Measurements from ENCODE around the gene RTN4RL1. TPM values are rescaled to one million over a fixed set of nuclear protein-coding genes. Genes with fewer than 3 reads are reported as not detected.

RTN4RL1 gene
- polyA plus RNA-seq (2013, experiment 1 of 2), result 0.30 TPM
- polyA plus RNA-seq (2013, experiment 2 of 2), result 0.57 TPM

DNA sequence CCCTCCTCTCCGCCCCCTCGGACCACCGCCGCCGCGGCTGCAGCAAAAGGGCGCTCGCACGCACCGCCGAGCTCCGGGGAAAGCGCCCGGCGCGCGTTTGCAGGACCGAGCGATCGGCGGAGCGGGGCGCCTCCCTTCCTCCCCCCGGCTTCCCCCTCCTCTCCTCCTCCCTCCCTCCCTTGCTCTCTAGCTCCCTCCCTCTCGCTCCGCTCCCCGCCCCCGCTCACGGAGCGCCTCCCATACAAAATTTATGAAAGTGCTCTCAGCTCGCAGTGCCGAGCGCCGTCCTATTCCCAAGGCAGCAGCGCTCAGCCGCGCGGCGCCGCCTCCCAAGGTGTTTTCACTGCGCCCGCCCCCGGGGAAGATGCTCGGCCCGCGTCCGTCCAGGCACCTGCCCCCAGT is at the start of gene RTN4RL1:
Gene RTN4RL1 (minus strand): TSS at position 115 of the 402 bp plus-strand sequence. CDS start 469 bp downstream, outside the sequence.
- no peaks in the 10 kb centered on the region for H3K9me3 ChIP-seq (ENCODE audit: insufficient read depth, low read depth, low read length)
- peaks cover 95% of the 10 kb centered on the region for H3K27me3 ChIP-seq (ENCODE audit: insufficient read depth, low read length)
- H3K27ac ChIP-seq (ENCODE audit: low read depth, low read length), result no peak within 1 kb of the TSS
- H3K36me3 ChIP-seq (ENCODE audit: insufficient read depth, low read length), result no peaks in the 10 kb centered on the region
- whole genome bisulfite sequencing, result under 1% methylated on average over 47 of the region's 47 CpGs
- peaks cover 16% of the 10 kb centered on the region for H3K4me1 ChIP-seq (ENCODE audit: insufficient read depth, low read length)
- H3K9ac ChIP-seq (ENCODE audit: low read depth, low read length), result no peak within 1 kb of the TSS; the same call in 1 of the 2 replicates
- peak within 1 kb of the TSS; percentile 49 for H3K4me3 ChIP-seq (ENCODE audit: low read length)

- Histone ChIP-seq H3K27ac (ENCODE audit: low read depth, low read length) (no peak overlapping the region), H3K27me3 (ENCODE audit: insufficient read depth, low read length) (no peaks in the 10 kb centered on the region), H3K4me1 (ENCODE audit: insufficient read depth, low read length) (peaks cover 5% of the 10 kb centered on the region; the same call in 1 of the 2 replicates), H3K9me3 (ENCODE audit: insufficient read depth, low read depth, low read length) (no peaks in the 10 kb centered on the region), H3K4me3 (ENCODE audit: low read length) (no peak overlapping the region), H3K36me3 (ENCODE audit: insufficient read depth, low read length) (peaks cover 27% of the 10 kb centered on the region), H3K9ac (ENCODE audit: low read depth, low read length) (no peak overlapping the region)
- WGBS, result 83% methylated on average over 10 of the region's 10 CpGs
Observed at GRCh38 chr17:2074919-2075318, 49.8 kb upstream of the RTN4RL1 start.

- H3K27me3 ChIP-seq (ENCODE audit: insufficient read depth, low read length), result no peaks in the 10 kb centered on the region
- no peak overlapping the region for H3K27ac ChIP-seq (ENCODE audit: low read depth, low read length)
- H3K9ac ChIP-seq (ENCODE audit: low read depth, low read length), result no peak overlapping the region
- no peak overlapping the region for H3K4me3 ChIP-seq (ENCODE audit: low read length)
- H3K4me1 ChIP-seq (ENCODE audit: insufficient read depth, low read length), result peaks cover 5% of the 10 kb centered on the region; the same call in 1 of the 2 replicates
- H3K9me3 ChIP-seq (ENCODE audit: insufficient read depth, low read depth, low read length), result no peaks in the 10 kb centered on the region
- H3K36me3 ChIP-seq (ENCODE audit: insufficient read depth, low read length), result peaks cover 16% of the 10 kb centered on the region; the same call in 1 of the 2 replicates
- 92% methylated on average over 31 of the region's 31 CpGs for WGBS
Observed at GRCh38 chr17:2071455-2072281, 46.5 kb upstream of the RTN4RL1 start.

- H3K4me1 ChIP-seq (ENCODE audit: insufficient read depth, low read length), result peaks cover 5% of the 10 kb centered on the region; the same call in 1 of the 2 replicates
- H3K27me3 ChIP-seq (ENCODE audit: insufficient read depth, low read length), result no peaks in the 10 kb centered on the region
- H3K27ac ChIP-seq (ENCODE audit: low read depth, low read length), result no peak overlapping the region
- 93% methylated on average over 6 of the region's 6 CpGs for WGBS
- no peak overlapping the region for H3K9ac ChIP-seq (ENCODE audit: low read depth, low read length)
- H3K4me3 ChIP-seq (ENCODE audit: low read length), result no peak overlapping the region
- H3K9me3 ChIP-seq (ENCODE audit: insufficient read depth, low read depth, low read length), result no peaks in the 10 kb centered on the region
- H3K36me3 ChIP-seq (ENCODE audit: insufficient read depth, low read length), result peaks cover 13% of the 10 kb centered on the region; the same call in 1 of the 2 replicates
Observed at GRCh38 chr17:2071024-2071385, 45.9 kb upstream of the RTN4RL1 start.

DNA sequence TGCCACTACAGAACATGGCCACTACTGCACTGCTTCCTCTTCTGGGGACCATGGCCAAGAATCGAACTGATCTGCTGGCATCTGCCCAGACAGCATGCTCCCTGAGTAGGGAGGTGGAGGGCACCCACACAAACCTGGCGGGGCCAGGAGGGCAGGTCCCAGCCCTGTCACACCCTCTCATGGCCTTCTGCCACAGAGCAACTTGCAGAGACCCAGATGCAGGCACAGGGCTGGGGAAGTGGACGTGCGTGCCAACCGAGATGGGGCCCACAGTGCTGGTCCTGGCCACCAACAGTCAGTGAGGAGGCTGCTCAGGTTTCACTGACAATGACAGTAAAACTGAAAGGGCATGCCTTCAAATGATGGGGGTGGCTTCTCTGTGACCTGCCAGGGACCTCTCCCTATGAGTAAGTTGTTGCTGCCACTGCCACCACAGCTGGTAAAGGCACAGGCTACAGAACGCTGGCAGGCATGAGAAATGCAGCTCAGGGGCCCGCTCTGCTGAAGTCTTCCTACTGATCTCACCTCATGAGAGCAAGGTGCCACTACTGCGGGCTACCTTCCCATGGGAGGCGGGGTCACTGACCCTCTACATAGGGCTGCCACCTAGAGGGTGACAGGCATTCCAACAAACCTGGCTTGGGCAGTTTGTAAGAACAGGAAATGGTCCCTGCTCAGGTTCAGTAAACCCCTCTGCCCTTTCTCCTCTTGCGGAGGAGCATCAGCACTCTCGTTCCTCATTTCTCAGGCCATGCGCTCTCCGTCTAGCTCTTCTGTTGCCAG is 45.3 kb upstream of the RTN4RL1 start:
- H3K36me3 ChIP-seq (ENCODE audit: insufficient read depth, low read length), result peaks cover 13% of the 10 kb centered on the region; the same call in 1 of the 2 replicates
- no peaks in the 10 kb centered on the region for H3K9me3 ChIP-seq (ENCODE audit: insufficient read depth, low read depth, low read length)
- no peak overlapping the region for H3K4me3 ChIP-seq (ENCODE audit: low read length)
- no peak overlapping the region for H3K9ac ChIP-seq (ENCODE audit: low read depth, low read length)
- 82% methylated on average over 13 of the region's 13 CpGs for WGBS
- no peak overlapping the region for H3K27ac ChIP-seq (ENCODE audit: low read depth, low read length)
- H3K27me3 ChIP-seq (ENCODE audit: insufficient read depth, low read length), result no peaks in the 10 kb centered on the region
- peaks cover 2% of the 10 kb centered on the region; the same call in 1 of the 2 replicates for H3K4me1 ChIP-seq (ENCODE audit: insufficient read depth, low read length)

DNA sequence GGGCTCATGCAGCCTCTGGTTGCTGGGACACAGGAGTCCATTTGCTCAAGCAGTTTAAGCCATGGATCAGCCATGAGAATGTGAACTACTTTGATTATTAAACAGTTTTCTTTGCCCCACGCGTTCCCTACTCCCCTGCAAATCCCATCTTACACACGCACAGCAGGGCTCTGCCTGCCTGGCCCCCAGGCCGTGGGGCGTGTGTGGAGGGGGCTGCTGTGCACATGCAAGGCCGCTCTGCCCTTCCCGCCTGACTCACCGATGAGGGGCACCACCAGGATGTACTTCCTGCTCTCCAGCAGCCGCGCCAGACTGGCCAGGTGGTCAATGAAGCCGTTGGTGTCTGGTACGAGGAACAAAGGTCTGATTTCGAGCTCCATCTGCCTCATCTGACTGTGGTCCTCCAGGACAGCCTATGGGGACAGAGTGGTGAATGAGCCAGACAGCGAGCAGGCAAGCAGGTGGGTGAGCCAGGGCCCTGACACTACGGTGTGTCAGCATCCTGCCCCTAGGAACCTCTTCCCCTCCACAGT is 43.5 kb upstream of the RTN4RL1 start:
- Histone ChIP-seq H3K4me1 (ENCODE audit: insufficient read depth, low read length) (peaks cover 2% of the 10 kb centered on the region; the same call in 1 of the 2 replicates), H3K9me3 (ENCODE audit: insufficient read depth, low read depth, low read length) (no peaks in the 10 kb centered on the region), H3K36me3 (ENCODE audit: insufficient read depth, low read length) (peaks cover 13% of the 10 kb centered on the region; the same call in 1 of the 2 replicates), H3K27ac (ENCODE audit: low read depth, low read length) (no peak overlapping the region), H3K9ac (ENCODE audit: low read depth, low read length) (no peak overlapping the region), H3K4me3 (ENCODE audit: low read length) (no peak overlapping the region), H3K27me3 (ENCODE audit: insufficient read depth, low read length) (no peaks in the 10 kb centered on the region)
- WGBS, result 86% methylated on average over 15 of the region's 15 CpGs

GRCh38 chr17:2068031-2068518 is 42.9 kb upstream of the RTN4RL1 start:
- 91% methylated on average over 6 of the region's 6 CpGs for WGBS
- Histone ChIP-seq H3K9me3 (ENCODE audit: insufficient read depth, low read depth, low read length) (no peaks in the 10 kb centered on the region), H3K36me3 (ENCODE audit: insufficient read depth, low read length) (peaks cover 13% of the 10 kb centered on the region; the same call in 1 of the 2 replicates), H3K4me3 (ENCODE audit: low read length) (no peak overlapping the region), H3K27me3 (ENCODE audit: insufficient read depth, low read length) (no peaks in the 10 kb centered on the region), H3K27ac (ENCODE audit: low read depth, low read length) (no peak overlapping the region), H3K4me1 (ENCODE audit: insufficient read depth, low read length) (peaks cover 7% of the 10 kb centered on the region; the same call in 1 of the 2 replicates), H3K9ac (ENCODE audit: low read depth, low read length) (no peak overlapping the region)

DNA sequence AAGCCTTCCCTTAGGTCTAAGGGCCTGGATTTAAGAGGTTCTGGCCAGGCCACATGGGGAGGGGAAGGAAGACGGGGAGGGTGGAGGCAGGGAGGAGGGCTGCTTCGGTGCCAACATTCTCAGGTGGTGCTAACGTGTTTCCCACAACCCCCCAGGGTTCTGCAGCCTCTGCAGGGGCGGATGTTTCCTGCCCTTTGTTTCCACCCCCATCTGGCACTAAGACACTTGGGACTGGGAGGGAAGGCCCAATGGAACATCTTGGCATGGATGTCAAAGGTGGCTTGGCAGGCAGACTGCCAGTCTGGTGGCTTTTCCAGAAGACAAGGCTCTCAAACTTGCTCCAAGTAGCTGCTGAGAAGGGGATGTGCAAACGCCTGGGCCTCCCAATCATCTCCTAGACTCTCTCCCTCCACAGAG is 42.5 kb upstream of the RTN4RL1 start:
- WGBS, result 78% methylated on average over 5 of the region's 5 CpGs
- no peak overlapping the region for H3K4me3 ChIP-seq (ENCODE audit: low read length)
- H3K27me3 ChIP-seq (ENCODE audit: insufficient read depth, low read length), result no peaks in the 10 kb centered on the region
- no peaks in the 10 kb centered on the region for H3K9me3 ChIP-seq (ENCODE audit: insufficient read depth, low read depth, low read length)
- peaks cover 11% of the 10 kb centered on the region for H3K4me1 ChIP-seq (ENCODE audit: insufficient read depth, low read length)
- no peak overlapping the region for H3K27ac ChIP-seq (ENCODE audit: low read depth, low read length)
- peaks cover 13% of the 10 kb centered on the region; the same call in 1 of the 2 replicates for H3K36me3 ChIP-seq (ENCODE audit: insufficient read depth, low read length)
- H3K9ac ChIP-seq (ENCODE audit: low read depth, low read length), result no peak overlapping the region

DNA sequence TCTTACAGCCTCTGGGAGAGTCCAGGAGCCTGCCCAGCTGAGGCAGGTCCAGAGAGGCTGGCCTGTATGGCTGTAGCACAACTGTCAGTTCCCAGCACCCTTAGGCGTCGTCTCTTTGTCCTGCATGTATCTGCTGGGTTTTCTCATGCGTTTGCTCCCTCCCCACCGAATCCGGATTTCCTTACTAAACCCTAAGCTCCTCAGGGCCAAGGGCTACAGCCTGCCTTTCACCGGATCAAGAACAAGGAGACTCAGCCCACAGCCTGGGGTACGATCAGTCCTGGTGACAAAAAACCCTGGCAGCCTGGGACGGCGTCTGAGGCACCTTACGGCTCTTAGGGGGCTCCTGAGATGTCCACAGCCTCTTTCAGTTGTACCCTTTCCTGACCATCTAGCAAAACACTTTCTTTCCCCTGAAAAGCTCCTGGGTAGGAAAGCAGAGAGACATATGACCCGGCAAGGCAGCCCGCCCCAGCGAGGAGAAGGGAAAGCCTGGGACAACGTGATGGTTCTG is 42.0 kb upstream of the RTN4RL1 start:
- no peaks in the 10 kb centered on the region for H3K27me3 ChIP-seq (ENCODE audit: insufficient read depth, low read length)
- no peaks in the 10 kb centered on the region for H3K9me3 ChIP-seq (ENCODE audit: insufficient read depth, low read depth, low read length)
- peaks cover 11% of the 10 kb centered on the region for H3K4me1 ChIP-seq (ENCODE audit: insufficient read depth, low read length)
- H3K27ac ChIP-seq (ENCODE audit: low read depth, low read length), result no peak overlapping the region
- H3K9ac ChIP-seq (ENCODE audit: low read depth, low read length), result no peak overlapping the region
- WGBS, result 94% methylated on average over 14 of the region's 14 CpGs
- H3K4me3 ChIP-seq (ENCODE audit: low read length), result no peak overlapping the region
- H3K36me3 ChIP-seq (ENCODE audit: insufficient read depth, low read length), result peaks cover 8% of the 10 kb centered on the region; the same call in 1 of the 2 replicates

DNA sequence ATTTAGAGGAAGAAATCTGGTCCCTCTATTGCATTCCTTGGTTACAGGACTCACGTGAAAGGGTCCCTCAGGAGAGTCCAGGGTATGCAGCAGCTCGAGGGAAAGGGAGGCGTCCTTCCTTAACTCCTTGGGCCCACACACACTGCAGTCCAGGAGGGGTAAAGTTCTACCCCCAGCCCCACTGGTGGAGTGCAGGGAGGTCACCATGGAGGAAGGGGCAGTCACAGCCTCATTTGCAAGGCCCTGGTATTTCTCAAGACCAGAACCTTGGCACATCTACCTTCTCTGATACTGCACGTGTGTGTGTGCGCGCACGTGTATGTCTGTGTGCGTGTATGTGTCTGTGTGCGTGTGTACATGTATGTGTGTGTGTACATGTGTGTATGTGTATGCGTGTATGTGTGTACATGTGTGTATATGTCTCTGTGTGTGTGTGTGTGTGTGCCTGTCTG is 40.8 kb upstream of the RTN4RL1 start:
- Histone ChIP-seq H3K36me3 (ENCODE audit: insufficient read depth, low read length) (peaks cover 3% of the 10 kb centered on the region; the same call in 1 of the 2 replicates), H3K27me3 (ENCODE audit: insufficient read depth, low read length) (peaks cover 4% of the 10 kb centered on the region; the same call in 1 of the 2 replicates), H3K4me3 (ENCODE audit: low read length) (no peak overlapping the region), H3K27ac (ENCODE audit: low read depth, low read length) (no peak overlapping the region), H3K4me1 (ENCODE audit: insufficient read depth, low read length) (peaks cover 11% of the 10 kb centered on the region), H3K9me3 (ENCODE audit: insufficient read depth, low read depth, low read length) (no peaks in the 10 kb centered on the region), H3K9ac (ENCODE audit: low read depth, low read length) (no peak overlapping the region)
- WGBS, result 94% methylated on average over 10 of the region's 10 CpGs
